ENCODE measurements around the gene GEMIN7.
A peak's percentile ranks its signal among the peaks of the same experiment; 100 is the strongest.
"Not testable (repeated sequence)": the region's sequence is repeated elsewhere in the genome, so short reads cannot be mapped to it uniquely, and the experiment has no call there.

Gene GEMIN7

DNA sequence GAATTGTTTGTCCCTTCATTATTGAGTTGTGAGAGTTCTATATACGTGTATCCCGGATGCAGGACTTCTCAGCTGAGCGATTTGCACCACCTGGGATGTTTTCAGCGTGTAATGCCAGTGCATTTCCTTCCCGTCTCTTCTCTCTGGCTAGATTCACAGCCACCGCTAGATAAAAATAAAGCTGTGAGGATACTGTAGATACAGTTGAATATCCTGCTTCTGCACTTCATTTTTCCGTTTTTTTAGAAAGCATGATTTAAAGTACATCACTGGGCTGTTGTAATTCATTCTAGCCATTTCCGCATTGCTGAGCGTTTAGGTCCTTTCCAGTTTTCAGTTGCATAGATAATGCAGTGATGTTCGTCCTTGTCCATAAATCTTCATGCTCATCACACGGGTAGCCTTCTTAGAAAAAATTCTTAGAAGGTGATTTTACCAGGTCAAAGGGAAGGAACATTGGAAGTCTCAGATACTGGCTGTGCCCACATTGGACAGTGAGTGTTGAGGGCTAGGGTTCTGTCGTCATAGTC is 28.6 kb downstream of the GEMIN7 start:
- DNase-seq, result no peak

DNA sequence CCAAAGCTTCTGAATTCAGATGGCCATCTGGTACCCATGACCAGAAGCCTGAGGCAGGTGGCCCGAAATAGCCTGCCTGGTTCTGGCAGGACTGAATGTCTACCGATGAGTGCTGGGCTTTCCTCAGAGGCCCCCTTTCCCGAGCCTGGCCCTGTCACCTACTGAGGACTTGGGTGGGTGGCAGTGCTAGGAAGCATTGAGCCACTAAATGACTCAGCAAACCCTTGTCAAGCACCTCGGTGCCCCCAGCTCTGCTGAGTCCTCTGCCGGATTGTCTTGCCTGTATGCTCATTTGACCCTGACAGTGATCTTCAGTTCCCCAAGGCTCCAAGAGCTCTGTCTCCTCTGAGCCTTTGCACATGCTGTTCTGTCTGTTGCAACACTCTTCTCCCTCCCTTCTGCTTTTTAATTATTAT is 31.8 kb downstream of the GEMIN7 start:
- DNase-seq, result no peak

DNA sequence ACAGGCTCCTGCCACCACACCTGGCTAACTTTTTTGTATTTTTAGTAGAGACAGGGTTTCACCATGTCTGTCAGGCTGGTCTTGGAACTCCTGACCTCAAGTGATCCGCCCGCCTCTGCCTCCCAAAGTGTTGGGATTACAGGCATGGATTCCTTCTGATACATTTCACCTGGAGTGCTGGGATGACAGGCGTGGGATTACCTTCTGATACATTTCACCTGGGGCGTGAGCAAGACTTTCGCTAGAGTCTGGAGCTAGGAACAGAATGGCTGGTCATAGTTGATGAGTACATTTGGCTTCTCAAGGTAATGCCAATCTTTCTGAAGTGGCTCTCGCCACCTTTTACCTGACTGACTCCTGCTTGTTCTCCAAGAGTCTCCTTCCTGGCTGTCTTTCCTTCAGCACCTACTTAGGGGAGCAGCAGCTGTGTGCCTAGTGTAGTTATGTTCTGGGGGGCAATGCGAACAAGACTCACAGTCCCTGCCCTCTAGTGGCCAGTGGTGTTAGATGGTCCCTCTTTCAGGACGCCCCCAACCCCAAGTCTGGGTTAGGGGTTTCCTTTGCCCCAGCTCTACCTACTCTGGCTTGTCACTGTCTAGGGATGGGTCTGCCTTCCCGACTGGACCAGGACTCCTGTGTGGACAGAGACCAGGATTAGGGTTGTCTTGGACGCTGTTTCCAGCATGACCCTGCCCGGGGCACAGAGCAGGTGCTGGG is 33.2 kb downstream of the GEMIN7 start:
- DNase-seq, result no peak

DNA sequence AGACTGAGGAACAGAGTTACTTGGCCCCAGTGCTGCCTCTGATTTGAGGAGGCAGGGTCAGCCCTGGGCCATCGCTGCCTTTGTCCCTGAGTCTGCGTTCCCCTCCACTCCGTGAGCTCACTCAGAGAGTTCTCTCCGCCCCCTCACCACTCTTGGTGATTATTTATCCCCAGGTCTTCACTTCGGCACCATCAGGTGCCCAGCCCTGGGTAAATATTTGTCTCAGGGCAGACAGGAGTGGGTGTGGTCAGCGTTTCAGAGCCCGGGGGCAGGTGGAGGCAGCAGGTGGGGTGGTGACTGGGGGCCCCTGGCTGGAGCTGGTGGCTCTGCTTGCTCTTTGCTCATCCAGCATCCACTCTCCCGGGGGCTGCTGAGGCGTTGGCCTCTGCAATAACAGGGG is 34.6 kb downstream of the GEMIN7 start:
- no peak for DNase-seq

GRCh38 chr19:45114116-45114515 is 35.1 kb downstream of the GEMIN7 start:
- DNase-seq, result no peak

GRCh38 chr19:45115809-45116615 is 37.0 kb downstream of the GEMIN7 start:
- no peak for DNase-seq

- DNase-seq, result peak; percentile 66
Measured at GRCh38 chr19:45117167-45117594, 38.1 kb downstream of the GEMIN7 start.

DNA sequence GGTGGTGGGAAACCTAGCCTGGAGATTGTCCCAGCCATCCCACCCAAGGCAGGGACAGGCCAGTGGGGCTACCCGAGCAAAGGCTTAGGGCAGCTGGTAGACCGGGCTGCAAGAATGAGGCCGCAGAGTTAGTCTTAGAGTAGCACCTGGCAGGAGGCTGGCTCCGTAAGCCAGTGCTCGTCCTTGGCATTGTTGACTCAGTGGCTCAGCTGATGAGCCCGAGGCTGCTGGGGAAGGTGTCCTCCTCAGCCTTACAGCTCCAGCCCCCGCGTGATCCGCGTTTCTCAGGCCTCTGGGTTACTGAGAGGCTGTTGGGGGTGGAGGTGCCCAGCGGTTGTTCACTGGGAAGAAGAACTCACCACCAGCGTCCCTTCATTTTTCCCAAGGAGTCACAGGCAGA is 38.6 kb downstream of the GEMIN7 start:
- DNase-seq, result no peak

DNA sequence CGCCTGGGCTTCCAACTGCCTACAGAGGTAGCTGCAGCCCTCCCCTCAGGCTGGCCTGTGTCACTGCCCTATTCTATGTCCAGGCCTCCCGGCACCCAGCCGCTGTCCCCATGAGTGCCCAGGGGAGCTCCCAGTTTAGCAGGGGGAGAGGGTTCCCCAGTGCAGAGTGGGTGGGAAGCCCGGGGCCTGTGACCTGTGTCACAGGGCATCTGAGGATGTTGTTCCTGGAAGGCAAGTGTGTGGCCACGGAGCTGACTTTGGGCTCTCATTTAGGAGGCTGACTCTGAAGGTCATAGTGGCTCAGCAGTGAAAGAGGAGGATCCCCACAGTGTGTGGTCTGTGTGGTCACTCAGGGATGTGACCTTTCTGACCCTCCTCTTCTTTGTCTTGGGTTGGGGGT is 39.0 kb downstream of the GEMIN7 start:
- DNase-seq, result no peak

- not testable (repeated sequence) for DNase-seq
Measured at GRCh38 chr19:45118591-45119355, 39.7 kb downstream of the GEMIN7 start.

GRCh38 chr19:45119582-45119981 is 40.5 kb downstream of the GEMIN7 start:
- no peak for DNase-seq

DNA sequence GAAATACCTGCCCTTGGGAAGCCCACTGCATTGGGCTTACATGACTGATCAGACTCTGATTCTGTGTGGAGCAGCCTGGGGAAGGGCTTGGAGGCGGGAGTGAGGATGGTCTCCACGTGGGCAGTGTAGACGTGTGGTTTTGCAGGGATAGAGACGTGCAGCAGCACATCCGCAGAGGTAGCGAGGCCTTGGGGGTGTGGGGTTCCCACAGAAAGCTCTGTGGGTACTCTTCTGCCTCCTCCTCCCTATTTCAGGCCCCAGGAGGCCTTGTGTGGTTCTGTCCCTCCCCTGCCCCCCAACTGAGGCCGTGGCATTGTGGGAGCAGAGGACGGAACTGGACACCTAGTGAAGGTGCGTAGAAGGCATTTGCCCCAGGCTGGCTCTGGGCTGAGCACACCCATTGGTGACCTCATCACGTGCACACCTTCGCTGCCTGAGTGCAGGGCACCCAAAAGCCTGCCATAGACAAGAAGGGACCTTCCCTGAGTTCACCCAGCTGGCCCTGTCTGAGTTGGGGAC is 42.8 kb downstream of the GEMIN7 start:
- no peak for DNase-seq

- DNase-seq, result no peak
Measured at GRCh38 chr19:45122832-45123231, 43.8 kb downstream of the GEMIN7 start.

DNA sequence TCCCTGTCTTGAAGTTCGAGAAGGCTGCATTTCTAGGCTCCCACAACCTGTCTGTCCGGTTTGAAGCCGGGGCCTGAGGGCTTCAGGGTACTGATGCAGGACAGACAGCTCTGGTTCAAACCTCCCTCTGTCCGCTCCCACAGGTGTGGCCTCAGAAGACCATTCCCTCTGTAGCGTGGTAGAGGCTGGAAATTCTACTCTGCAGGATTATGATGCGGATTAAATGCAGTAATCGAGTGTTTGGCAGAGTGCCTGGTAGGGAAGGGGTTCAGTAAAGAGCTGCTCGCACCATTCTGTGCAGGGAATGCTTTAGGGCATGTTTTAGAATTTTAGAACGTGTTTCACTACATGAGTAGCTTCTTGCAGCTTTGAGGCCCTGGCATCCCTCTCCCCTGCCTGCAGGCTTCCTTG is 44.4 kb downstream of the GEMIN7 start:
- no peak for DNase-seq

DNA sequence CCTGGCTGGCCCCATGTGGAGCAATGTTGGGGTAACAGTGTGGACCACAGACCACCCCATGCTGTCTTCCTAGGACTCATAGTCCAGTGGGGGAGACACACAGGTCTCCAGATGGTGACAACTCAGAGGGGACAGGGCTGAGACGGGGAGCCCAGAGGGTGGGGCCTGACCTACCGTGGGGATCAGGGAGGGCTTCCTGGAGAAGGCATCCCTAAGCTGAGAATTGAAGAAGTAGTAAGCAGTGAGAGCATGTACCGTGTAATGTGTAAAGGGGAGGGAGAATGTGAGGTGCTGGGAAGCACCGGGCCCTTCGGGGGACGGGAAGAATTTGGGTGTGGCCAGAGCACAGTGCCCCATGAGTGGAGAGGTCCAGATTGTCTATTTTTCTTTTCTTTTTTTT is 45.0 kb downstream of the GEMIN7 start:
- no peak for DNase-seq

DNA sequence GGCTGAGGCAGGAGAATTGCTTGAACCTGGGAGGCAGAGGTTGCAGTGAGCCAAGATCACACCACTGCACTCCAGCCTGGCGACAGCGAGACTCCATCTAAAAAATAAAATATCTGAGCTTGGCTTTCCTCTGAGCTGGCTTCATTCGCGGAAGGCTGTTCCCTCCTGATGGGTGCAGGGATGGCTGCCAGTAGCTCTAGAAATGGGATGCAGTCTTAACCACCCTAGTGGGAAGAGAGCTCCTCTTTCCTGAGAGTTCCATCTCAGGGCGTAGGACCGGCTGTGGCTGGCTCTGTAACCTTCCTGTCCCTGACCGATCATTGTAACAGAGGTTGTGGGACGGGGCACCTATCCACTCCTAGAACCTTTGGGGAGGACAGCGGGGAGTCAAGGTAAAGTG is 46.3 kb downstream of the GEMIN7 start:
- no peak for DNase-seq

DNA sequence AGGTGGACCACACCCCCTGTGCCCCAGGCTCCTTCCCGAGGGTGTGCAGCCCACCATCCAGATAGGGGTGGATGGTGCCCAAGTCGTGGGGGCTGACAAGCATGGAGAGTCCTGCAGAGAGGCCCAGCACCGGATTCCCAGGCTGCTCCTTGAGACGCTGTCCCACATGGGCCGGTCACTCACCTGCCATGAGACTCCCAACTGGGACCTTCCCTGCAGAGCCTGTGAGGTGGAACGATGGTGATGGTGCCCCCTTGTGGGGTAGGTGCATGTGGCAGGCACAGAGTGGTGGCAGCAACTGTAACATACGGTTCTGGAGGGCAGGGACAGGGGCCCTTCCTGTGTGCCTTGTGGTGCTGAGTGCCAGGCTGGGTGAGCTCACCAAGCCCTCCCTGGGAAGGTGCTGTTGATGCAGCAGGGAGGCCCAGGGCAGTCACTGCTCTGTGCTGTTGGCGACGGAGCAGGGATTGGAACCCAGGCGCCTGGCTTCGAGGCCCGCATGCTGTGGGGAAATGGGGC is 47.0 kb downstream of the GEMIN7 start:
- peak; percentile 68 for DNase-seq

- no peak for DNase-seq
Measured at GRCh38 chr19:45126654-45127053, 47.6 kb downstream of the GEMIN7 start.

GRCh38 chr19:45128146-45128545 is 49.1 kb downstream of the GEMIN7 start:
- DNase-seq, result no peak

GRCh38 chr19:45128806-45129205 is 49.7 kb downstream of the GEMIN7 start:
- no peak for DNase-seq

GRCh38 chr19:45130236-45130635 is 51.2 kb downstream of the GEMIN7 start:
- DNase-seq, result no peak

GRCh38 chr19:45130888-45131615 is 52.0 kb downstream of the GEMIN7 start:
- no peak for DNase-seq

Measured in stimulated activated CD4-positive, alpha-beta T cell treated with anti-CD3 and anti-CD28 coated beads, Interleukin-4, amount 100 ng/mL, for 1 hour (primary cell).